CD14-positive monocyte (primary cell): Measurements from ENCODE around the gene FRMPD1. TPM values are rescaled to one million over a fixed set of nuclear protein-coding genes. Genes with fewer than 3 reads are reported as not detected.

Source experiments
- DNase-seq, 3 donors: peaks; one replicate each; pipeline ENCODE4 v3.0.0-alpha.2; 2011 to 2022
- H2AFZ ChIP-seq: 2 replicates; pipeline ENCODE4 v1.6.0; 2012; ENCODE audit warnings: mild to moderate bottlenecking, low read depth, low read length, inconsistent platforms; ENCODE audit not compliant: insufficient read depth, poor library complexity, severe bottlenecking
- H3K27ac ChIP-seq, 2 donors: 1 replicate in 1 of 2; 2 replicates in 1 of 2; pipeline ENCODE4 v1.5.1; 2012 to 2013; ENCODE audit warnings: low read length in 2 of 2, control low read depth in 1 of 2, inconsistent platforms in 1 of 2, low read depth in 1 of 2, mild to moderate bottlenecking in 1 of 2
- H3K27me3 ChIP-seq, 2 donors: one replicate each; pipeline versions ENCODE4 v1.6.0 to v1.6.1; 2011 to 2013; ENCODE audit warnings: low read length in 2 of 2; ENCODE audit not compliant: control insufficient read depth in 2 of 2, insufficient read depth in 2 of 2
- H3K36me3 ChIP-seq, 2 donors: replicated peaks in 1 of 2; 1 replicate in 1 of 2; 2 replicates in 1 of 2; pipeline versions ENCODE4 v1.5.1 to v1.6.1; 2012 to 2013; ENCODE audit warnings: low read length in 2 of 2, control low read depth in 1 of 2, inconsistent platforms in 1 of 2, mild to moderate bottlenecking in 1 of 2; ENCODE audit not compliant: insufficient read depth in 2 of 2, control insufficient read depth in 1 of 2
- H3K4me1 ChIP-seq, 2 donors: 1 replicate in 1 of 2; 2 replicates in 1 of 2; pipeline versions ENCODE4 v1.5.1 to v1.6.1; 2012 to 2013; ENCODE audit warnings: low read length in 2 of 2, control low read depth in 1 of 2, inconsistent platforms in 1 of 2, mild to moderate bottlenecking in 1 of 2, moderate library complexity in 1 of 2; ENCODE audit not compliant: insufficient read depth in 2 of 2, control insufficient read depth in 1 of 2
- H3K4me2 ChIP-seq: replicated peaks from 2 replicates; pipeline ENCODE3; 2012; ENCODE audit warnings: low read length, moderate library complexity, mild to moderate bottlenecking; ENCODE audit not compliant: poor library complexity, severe bottlenecking; ENCODE audit errors: extremely low read depth
- H3K4me3 ChIP-seq, 3 experiments: fragments of 200-600 bp in 1 of 3; sonication (generic) in 1 of 3; replicated peaks in 1 of 3; 1 replicate in 2 of 3; 2 replicates in 1 of 3; pipeline ENCODE4 v1.5.1; 2011 to 2013; ENCODE audit warnings: low read length in 3 of 3, mild to moderate bottlenecking in 3 of 3, control low read depth in 2 of 3, low read depth in 2 of 3, inconsistent platforms in 1 of 3, moderate library complexity in 1 of 3
- H3K79me2 ChIP-seq: 2 replicates; pipeline ENCODE4 v1.6.0; 2012; ENCODE audit warnings: mild to moderate bottlenecking, control low read depth, inconsistent platforms, low read length, moderate library complexity; ENCODE audit not compliant: insufficient read depth
- H3K9ac ChIP-seq: 2 replicates; pipeline ENCODE4 v1.6.0; 2017; ENCODE audit warnings: low read length, mild to moderate bottlenecking; ENCODE audit not compliant: insufficient read depth, poor library complexity, severe bottlenecking
- H3K9me3 ChIP-seq, 2 donors: replicated peaks in 1 of 2; 1 replicate in 1 of 2; 2 replicates in 1 of 2; pipeline versions ENCODE4 v1.5.1 to v1.6.1; 2012 to 2013; ENCODE audit warnings: low read length in 2 of 2, control low read depth in 1 of 2; ENCODE audit not compliant: control insufficient read depth in 1 of 2, insufficient read depth in 1 of 2
- H4K20me1 ChIP-seq: 2 replicates; pipeline ENCODE4 v1.6.0; 2012; ENCODE audit warnings: mild to moderate bottlenecking, low read length, control low read depth, moderate library complexity; ENCODE audit not compliant: insufficient read depth
- H3K27ac Mint-ChIP-seq, 7 donors: one replicate each; pipeline ENCODE4 v1.8.0; 2020; ENCODE audit warnings: mild to moderate bottlenecking in 7 of 7, mixed read lengths in 7 of 7, moderate library complexity in 6 of 7, inconsistent platforms in 2 of 7
- H3K27me3 Mint-ChIP-seq, 3 donors: one replicate each; pipeline ENCODE4 v1.8.0; 2021 to 2022; ENCODE audit warnings: low read depth in 3 of 3, mild to moderate bottlenecking in 3 of 3, mixed read lengths in 3 of 3, moderate library complexity in 3 of 3, inconsistent platforms in 1 of 3
- H3K36me3 Mint-ChIP-seq, 2 donors: one replicate each; pipeline ENCODE4 v1.8.0; 2020; ENCODE audit warnings: mixed read lengths in 2 of 2, inconsistent platforms in 1 of 2, mild to moderate bottlenecking in 1 of 2
- H3K4me1 Mint-ChIP-seq: one replicate; pipeline ENCODE4 v1.8.0; 2020; ENCODE audit warnings: mild to moderate bottlenecking, mixed read lengths
- H3K4me3 Mint-ChIP-seq, 2 donors: one replicate each; pipeline ENCODE4 v1.8.0; 2020; ENCODE audit warnings: mild to moderate bottlenecking in 2 of 2, mixed read lengths in 2 of 2, moderate library complexity in 1 of 2
- H3K9me3 Mint-ChIP-seq, 7 donors: one replicate each; pipeline ENCODE4 v1.8.0; 2020 to 2022; ENCODE audit warnings: mixed read lengths in 7 of 7, mild to moderate bottlenecking in 6 of 7, moderate library complexity in 6 of 7, inconsistent platforms in 2 of 7
- WGBS: methylation state at CpG from one replicate; pipeline ENCODE4 v1.1.5; 2013; ENCODE audit warnings: missing lambda C conversion rate; ENCODE audit not compliant: insufficient coverage; 5-methylcytosine and 5-hydroxymethylcytosine counted together
- intact Hi-C, 2 donors: fragments of 100-400 bp; cut with micrococcal nuclease; formaldehyde crosslinking; loops; one replicate each; pipeline versions ENCODE4 v1.15.0 to v1.15.1; 2023
- polyA plus RNA-seq, 3 donors: library from polyadenylated mRNA; depleted of rRNA in 1 of 3; unstranded in 2 of 3; stranded (reverse) in 1 of 3; fragments of 300-500 nt in 2 of 3; fragments of >200 nt in 1 of 3; fragmentation: Illumina TruSeq in 2 of 3; gene quantifications; 1 replicate in 2 of 3; 2 replicates in 1 of 3; pipeline ENCODE4 v1.2.3, GENCODE V29; 2012 to 2021
- TF ChIP-seq, protein P1 (sequence below): fragments of 200-600 bp; IDR thresholded peaks from one replicate; pipeline ENCODE4 v1.8.0; 2022; ENCODE audit warnings: antibody characterized with exemption, mild to moderate bottlenecking

The FRMPD1 gene
- polyA plus RNA-seq, 3 donors: 0.03 TPM; not detected in 2

DNA sequence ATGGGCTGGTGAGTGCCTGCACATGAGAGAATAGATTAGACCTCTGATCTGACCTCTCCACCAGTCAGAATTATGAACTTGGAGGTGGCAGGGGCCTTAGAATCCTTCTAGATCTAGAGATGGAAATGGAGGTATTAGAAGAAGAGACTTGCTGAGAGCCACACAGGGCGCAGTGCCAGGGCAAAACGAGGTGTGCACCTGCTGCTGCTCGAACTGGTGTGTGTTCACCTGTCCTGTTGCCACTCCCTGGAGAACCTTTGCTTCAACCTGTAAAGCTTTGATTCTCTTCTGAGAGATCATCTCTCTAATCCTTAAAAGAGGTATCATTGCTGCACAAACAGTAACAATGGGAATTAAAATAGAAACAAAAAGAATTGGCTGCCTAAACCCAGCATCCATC lies 24.9 kb downstream of the FRMPD1 start:
- no CpG with 5 or more reads among the region's 3 CpGs for WGBS

DNA sequence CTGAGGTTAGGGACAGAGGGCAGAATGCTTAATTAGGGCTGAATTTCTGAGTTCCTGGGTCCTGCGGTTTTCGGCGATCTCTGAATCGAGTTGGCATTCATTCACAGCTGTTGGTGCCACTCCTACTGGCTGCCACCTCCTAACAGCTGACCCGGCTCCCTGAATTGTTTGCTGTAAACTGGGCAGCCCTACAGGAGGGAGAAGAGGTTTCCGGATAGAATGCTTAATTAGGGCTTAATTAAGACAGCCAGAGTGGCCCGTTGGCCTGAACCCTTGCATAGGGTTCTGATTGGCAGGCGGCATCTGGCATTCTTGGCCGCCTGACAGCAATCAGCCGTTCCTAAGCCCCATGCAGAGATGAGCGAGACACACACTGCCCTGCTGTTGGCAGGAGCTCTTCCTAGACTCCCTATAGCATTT lies 25.7 kb downstream of the FRMPD1 start:
- H3K4me1 Mint-ChIP-seq: no peaks in the 10 kb centered on the region
- H3K9me3 Mint-ChIP-seq: no peaks in the 10 kb centered on the region
- Histone ChIP-seq H2AFZ (no peak overlapping the region), H3K9ac (no peak overlapping the region), H3K9me3 (no peaks in the 10 kb centered on the region), H3K4me2 (no peak overlapping the region), H3K27me3 (no peaks in the 10 kb centered on the region), H3K36me3 (no peaks in the 10 kb centered on the region), H3K4me1 (no peaks in the 10 kb centered on the region), H3K79me2 (no peaks in the 10 kb centered on the region), H4K20me1 (no peaks in the 10 kb centered on the region), H3K27ac (no peak overlapping the region), H3K4me3 (no peak overlapping the region)
- intact Hi-C loops: no loop called here
- TF ChIP-seq, protein P1, sequence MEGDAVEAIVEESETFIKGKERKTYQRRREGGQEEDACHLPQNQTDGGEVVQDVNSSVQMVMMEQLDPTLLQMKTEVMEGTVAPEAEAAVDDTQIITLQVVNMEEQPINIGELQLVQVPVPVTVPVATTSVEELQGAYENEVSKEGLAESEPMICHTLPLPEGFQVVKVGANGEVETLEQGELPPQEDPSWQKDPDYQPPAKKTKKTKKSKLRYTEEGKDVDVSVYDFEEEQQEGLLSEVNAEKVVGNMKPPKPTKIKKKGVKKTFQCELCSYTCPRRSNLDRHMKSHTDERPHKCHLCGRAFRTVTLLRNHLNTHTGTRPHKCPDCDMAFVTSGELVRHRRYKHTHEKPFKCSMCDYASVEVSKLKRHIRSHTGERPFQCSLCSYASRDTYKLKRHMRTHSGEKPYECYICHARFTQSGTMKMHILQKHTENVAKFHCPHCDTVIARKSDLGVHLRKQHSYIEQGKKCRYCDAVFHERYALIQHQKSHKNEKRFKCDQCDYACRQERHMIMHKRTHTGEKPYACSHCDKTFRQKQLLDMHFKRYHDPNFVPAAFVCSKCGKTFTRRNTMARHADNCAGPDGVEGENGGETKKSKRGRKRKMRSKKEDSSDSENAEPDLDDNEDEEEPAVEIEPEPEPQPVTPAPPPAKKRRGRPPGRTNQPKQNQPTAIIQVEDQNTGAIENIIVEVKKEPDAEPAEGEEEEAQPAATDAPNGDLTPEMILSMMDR: no peak
- DNase-seq: no peak
- H3K4me3 Mint-ChIP-seq: no peak overlapping the region
- 89% methylated on average over 7 of the region's 11 CpGs for WGBS
- peaks cover 0 to 5% (median 4%) of the 10 kb centered on the region in 3 donors for H3K27me3 Mint-ChIP-seq
- no peak overlapping the region for H3K27ac Mint-ChIP-seq
- H3K36me3 Mint-ChIP-seq: no peaks in the 10 kb centered on the region

More for the DNA sequence above, 24.9 kb downstream of the FRMPD1 start:
- H4K20me1 ChIP-seq: no peaks in the 10 kb centered on the region
- no peaks in the 10 kb centered on the region for H3K36me3 ChIP-seq
- intact Hi-C loops: no loop called here
- no peak overlapping the region for H3K27ac ChIP-seq
- Mint-ChIP-seq H3K27me3 (peaks cover 0 to 6% (median 5%) of the 10 kb centered on the region in 3 donors), H3K4me3 (no peak overlapping the region), H3K27ac (no peak overlapping the region), H3K9me3 (no peaks in the 10 kb centered on the region), H3K4me1 (no peaks in the 10 kb centered on the region), H3K36me3 (no peaks in the 10 kb centered on the region)
- H3K4me2 ChIP-seq: no peak overlapping the region
- H3K4me3 ChIP-seq: no peak overlapping the region
- no peak for DNase-seq
- H3K27me3 ChIP-seq: no peaks in the 10 kb centered on the region
- H3K9me3 ChIP-seq: no peaks in the 10 kb centered on the region
- TF ChIP-seq, protein P1: no peak
- H3K79me2 ChIP-seq: no peaks in the 10 kb centered on the region
- no peak overlapping the region for H2AFZ ChIP-seq
- no peak overlapping the region for H3K9ac ChIP-seq
- no peaks in the 10 kb centered on the region for H3K4me1 ChIP-seq
